Astrocyte of the spinal cord (primary cell): ENCODE data around the gene DUS1L.

ENCODE experiments used
- DNase-seq: peaks from one replicate; pipeline ENCODE4 v3.0.0; 2011; ENCODE audit warnings: low read depth, low spot score
- H3K4me3 ChIP-seq: 2 replicates; pipeline ENCODE4 v1.5.1; 2011; ENCODE audit warnings: low read depth, mild to moderate bottlenecking, low read length, moderate library complexity
- in situ Hi-C: cut with HindIII; loops from 2 replicates; pipeline ENCODE4 v1.10.0; 2017; ENCODE audit warnings: low sequenced_read_pairs
- TF ChIP-seq, protein P1 (sequence below): IDR thresholded peaks from 2 replicates; pipeline ENCODE4 v1.5.1; 2012; ENCODE audit warnings: low read depth, mild to moderate bottlenecking, low read length, inconsistent platforms

Gene DUS1L

DNA sequence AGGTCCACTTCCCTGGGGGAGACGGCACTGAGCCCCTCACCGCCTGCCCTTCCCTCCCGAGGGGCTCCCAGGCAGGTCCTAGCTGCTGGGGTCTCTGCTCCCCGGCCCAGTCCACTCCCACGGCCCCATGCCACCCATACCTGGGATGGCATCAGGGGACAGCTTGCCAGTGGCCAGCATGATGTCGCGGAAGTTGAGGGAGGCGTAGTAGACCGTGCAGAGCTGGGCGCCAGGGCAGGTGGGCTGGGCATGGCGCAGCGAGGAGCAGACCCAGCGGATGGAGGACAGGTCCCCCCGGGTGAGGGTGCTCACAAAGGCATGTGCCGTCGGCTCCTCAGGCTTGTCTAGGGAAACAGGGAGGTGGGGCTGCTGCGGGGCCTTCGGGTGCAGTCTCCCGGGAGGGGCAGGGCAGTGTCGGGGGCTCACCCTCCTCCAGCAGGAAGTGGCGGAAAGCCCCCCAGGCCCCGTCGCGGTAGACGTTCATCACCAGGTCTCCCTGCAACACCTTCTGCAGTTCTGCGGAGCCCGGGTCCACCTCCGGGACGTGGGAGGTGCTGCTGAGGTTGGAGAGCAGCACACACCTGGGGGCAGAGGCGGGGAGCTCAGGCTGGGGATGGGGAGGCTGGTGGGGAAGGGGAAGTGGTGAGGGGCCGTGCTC is 18.9 kb upstream of the DUS1L start:
- DNase-seq: no peak
- in situ Hi-C loops: no loop called here
- TF ChIP-seq, protein P1, sequence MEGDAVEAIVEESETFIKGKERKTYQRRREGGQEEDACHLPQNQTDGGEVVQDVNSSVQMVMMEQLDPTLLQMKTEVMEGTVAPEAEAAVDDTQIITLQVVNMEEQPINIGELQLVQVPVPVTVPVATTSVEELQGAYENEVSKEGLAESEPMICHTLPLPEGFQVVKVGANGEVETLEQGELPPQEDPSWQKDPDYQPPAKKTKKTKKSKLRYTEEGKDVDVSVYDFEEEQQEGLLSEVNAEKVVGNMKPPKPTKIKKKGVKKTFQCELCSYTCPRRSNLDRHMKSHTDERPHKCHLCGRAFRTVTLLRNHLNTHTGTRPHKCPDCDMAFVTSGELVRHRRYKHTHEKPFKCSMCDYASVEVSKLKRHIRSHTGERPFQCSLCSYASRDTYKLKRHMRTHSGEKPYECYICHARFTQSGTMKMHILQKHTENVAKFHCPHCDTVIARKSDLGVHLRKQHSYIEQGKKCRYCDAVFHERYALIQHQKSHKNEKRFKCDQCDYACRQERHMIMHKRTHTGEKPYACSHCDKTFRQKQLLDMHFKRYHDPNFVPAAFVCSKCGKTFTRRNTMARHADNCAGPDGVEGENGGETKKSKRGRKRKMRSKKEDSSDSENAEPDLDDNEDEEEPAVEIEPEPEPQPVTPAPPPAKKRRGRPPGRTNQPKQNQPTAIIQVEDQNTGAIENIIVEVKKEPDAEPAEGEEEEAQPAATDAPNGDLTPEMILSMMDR: no peak
- H3K4me3 ChIP-seq: no peak overlapping the region

DNA sequence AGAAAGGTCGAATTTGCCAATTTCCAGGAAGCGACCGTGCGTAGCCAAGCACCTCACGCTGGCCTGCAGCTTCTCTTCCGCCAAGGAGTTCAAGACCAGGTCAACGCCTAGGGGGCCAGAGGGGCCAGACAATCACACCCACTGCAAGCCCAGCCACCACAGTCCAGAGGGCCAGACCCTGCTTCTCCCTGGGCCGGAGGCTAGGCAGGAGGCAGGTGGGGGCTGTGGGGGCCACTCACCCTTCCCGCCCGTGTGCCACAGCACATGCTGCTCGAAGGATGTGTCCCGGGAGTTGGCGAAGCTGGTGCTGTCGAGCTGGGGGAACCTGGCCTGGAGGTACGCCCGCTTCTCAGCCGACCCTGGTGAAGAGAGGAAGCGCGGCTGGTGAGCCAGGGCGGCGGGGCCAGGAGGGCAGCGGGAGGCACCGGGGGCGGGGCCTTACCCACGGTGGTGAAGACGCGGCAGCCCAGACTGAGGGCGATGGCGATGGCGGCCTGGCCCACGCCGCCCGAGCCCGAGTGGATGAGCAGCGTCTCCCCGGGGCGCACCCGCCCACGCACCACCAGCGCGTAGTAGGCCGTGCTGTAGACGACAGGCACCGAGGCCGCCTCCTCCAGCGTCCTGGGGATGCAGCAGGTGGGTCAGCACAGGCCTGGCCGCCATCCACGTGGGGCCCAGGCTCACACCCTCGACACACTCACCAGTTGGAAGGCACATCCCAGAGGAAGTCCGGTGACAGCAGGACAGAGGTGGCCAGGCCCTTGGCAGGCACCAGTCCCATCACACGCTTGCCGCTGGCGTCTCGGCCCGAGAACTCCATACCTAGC is 18.1 kb upstream of the DUS1L start:
- TF ChIP-seq, protein P1: no peak
- no peak for DNase-seq
- H3K4me3 ChIP-seq: no peak overlapping the region
- in situ Hi-C loops: no loop called here

DNA sequence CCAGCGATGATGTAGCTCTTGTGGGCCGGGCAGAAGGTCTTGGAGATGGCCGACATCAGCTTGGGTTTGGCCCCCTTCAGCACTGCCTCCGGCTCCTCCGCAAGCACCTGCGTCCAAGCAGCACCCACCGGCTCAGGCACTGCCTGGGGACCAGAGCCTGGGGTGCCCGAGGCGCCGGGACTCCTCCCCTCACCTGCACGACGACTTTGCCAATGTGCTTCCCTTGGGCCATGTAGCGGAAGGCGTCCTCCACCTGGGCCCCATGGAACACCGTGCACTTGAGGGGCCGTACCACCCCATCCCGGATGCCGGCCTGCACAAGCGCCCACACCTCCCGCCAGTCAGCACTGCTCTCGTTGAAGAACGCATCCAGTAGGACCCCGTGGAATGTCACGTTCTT is 17.4 kb upstream of the DUS1L start:
- TF ChIP-seq, protein P1: no peak
- no peak overlapping the region for H3K4me3 ChIP-seq
- no peak for DNase-seq
- in situ Hi-C loops: no loop called here

DNA sequence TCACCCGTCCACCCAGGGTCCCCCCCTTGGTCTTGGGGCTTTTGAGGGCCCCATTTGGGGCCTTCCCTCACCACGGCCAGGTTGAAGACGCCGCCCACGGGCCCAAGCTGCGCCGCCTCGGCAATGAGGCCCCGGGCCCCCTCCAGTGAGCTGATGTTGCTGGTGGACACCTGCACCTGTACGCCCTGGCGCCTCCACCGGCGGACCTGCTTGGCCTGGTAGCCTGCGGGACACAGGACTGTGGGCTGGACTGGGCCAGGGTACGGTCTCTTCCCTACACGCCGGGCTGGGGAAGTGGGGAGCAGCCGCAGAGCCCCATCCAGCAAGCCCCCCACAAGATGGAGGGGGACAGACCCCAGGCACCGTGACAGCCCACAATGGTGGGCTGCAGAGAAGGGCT is 16.9 kb upstream of the DUS1L start:
- TF ChIP-seq, protein P1: no peak
- in situ Hi-C loops: no loop called here
- no peak for DNase-seq
- H3K4me3 ChIP-seq: no peak overlapping the region

DNA sequence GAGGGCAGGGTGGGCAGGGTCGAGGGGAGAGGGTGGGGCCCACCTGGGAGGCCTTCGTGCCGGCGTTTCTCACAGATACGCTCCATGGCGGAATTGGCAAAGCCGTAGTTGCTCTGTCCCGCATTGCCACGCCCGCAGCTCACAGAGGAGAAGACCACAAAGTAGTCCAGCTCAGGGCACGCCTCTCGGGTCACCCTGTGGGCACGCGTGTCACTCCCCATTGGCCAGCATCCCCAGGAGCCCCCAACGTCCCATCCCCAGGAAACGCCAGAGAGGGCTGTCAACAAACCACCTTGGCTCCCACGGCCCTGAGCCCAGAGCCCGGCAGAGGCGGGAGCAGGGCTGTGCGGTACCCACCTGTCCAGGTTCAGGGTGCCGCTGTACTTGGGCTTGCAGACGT is 16.4 kb upstream of the DUS1L start:
- no peak overlapping the region for H3K4me3 ChIP-seq
- DNase-seq: no peak
- in situ Hi-C loops: no loop called here
- TF ChIP-seq, protein P1: no peak

DNA sequence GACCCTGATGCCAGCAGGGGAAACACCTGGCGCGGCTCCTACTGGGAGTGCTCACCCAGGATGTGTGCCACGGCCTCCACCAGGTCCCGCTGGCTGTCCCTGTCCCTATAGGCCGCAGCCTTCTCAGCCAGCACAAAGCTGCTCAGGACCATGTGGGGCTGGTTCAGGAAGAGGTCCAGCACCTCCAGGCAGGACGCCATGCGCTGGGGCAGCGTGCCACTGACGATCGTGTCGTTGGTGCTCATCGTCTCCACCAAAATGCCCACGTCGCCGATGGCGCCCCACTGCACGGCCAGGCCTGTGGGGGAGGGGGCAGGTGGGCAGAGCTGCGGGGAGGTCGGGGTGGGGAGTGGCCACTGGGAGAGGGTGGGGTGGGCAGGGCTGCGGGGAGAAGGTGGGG is 15.9 kb upstream of the DUS1L start:
- DNase-seq: no peak
- TF ChIP-seq, protein P1: no peak
- no peak overlapping the region for H3K4me3 ChIP-seq
- in situ Hi-C loops: no loop called here
